GM19099 (cell line): Measurements from ENCODE around the gene ATP2B2.

ENCODE experiments used
- POLR2A ChIP-seq: IDR thresholded peaks from 3 replicates; pipeline ENCODE4 v1.6.1; 2011; ENCODE audit warnings: low read depth; ENCODE audit not compliant: insufficient read length; ENCODE audit errors: extremely low read depth

The ATP2B2 gene

GRCh38 chr3:10471054-10471688 is 34.2 kb downstream of the ATP2B2 start:
- no peak for TF ChIP-seq POLR2A

- TF ChIP-seq POLR2A, result no peak
Observed at GRCh38 chr3:10470120-10471053, 35.0 kb downstream of the ATP2B2 start.

GRCh38 chr3:10469441-10470119 is 35.8 kb downstream of the ATP2B2 start:
- no peak for TF ChIP-seq POLR2A

- TF ChIP-seq POLR2A, result no peak
Observed at GRCh38 chr3:10468613-10469354, 36.6 kb downstream of the ATP2B2 start.

- no peak for TF ChIP-seq POLR2A
Observed at GRCh38 chr3:10467904-10468612, 37.3 kb downstream of the ATP2B2 start.

- TF ChIP-seq POLR2A, result no peak
Observed at GRCh38 chr3:10467204-10467603, 38.2 kb downstream of the ATP2B2 start.

- no peak for TF ChIP-seq POLR2A
Observed at GRCh38 chr3:10466186-10466585, 39.2 kb downstream of the ATP2B2 start.

- no peak for TF ChIP-seq POLR2A
Observed at GRCh38 chr3:10465161-10465560, 40.2 kb downstream of the ATP2B2 start.

- no peak for TF ChIP-seq POLR2A
Observed at GRCh38 chr3:10463533-10464434, 41.6 kb downstream of the ATP2B2 start.

- TF ChIP-seq POLR2A, result no peak
Observed at GRCh38 chr3:10462641-10463532, 42.5 kb downstream of the ATP2B2 start.

GRCh38 chr3:10460951-10461545 is 44.3 kb downstream of the ATP2B2 start:
- TF ChIP-seq POLR2A, result no peak
